Calu3 (cell line): Measurements from ENCODE around the gene SPATA6L. TPM values are rescaled to one million over a fixed set of nuclear protein-coding genes. Genes with fewer than 3 reads are reported as not detected.

Source experiments
- BruUV-seq: library from RNA; stranded (reverse); fragments of 400-500 nt; replicated peaks from 2 replicates; lab custom pipeline; 2021; lab: Mats Ljungman, UMichigan
- CTCF ChIA-PET: fragments of 300-600 bp; sonication (Branson Sonifier 250); formaldehyde crosslinking; loops from one replicate; lab custom pipeline; 2022; ENCODE audit warnings: antibody characterized with exemption; lab: Charles Lee
- DNase-seq: peaks from one replicate; pipeline ENCODE4 v3.0.0; 2022
- H3K27ac Mint-ChIP-seq: one replicate; pipeline ENCODE4 v1.8.0; 2022; ENCODE audit warnings: mixed read lengths; ENCODE audit not compliant: unreplicated experiment
- H3K27me3 Mint-ChIP-seq: one replicate; pipeline ENCODE4 v1.8.0; 2022; ENCODE audit warnings: mixed read lengths; ENCODE audit not compliant: unreplicated experiment
- H3K36me3 Mint-ChIP-seq: one replicate; pipeline ENCODE4 v1.8.0; 2022; ENCODE audit warnings: mild to moderate bottlenecking, moderate library complexity, mixed read lengths; ENCODE audit not compliant: insufficient read depth, unreplicated experiment
- H3K4me1 Mint-ChIP-seq: one replicate; pipeline ENCODE4 v1.8.0; 2022; ENCODE audit warnings: mild to moderate bottlenecking, low read depth, mixed read lengths; ENCODE audit not compliant: unreplicated experiment
- H3K4me3 Mint-ChIP-seq: one replicate; pipeline ENCODE4 v1.8.0; 2022; ENCODE audit warnings: mild to moderate bottlenecking, low read depth, moderate library complexity, mixed read lengths; ENCODE audit not compliant: unreplicated experiment
- H3K9me3 Mint-ChIP-seq: one replicate; pipeline ENCODE4 v1.8.0; 2022; ENCODE audit warnings: low read depth, mixed read lengths; ENCODE audit not compliant: unreplicated experiment
- CTCF ChIP-seq: fragments of 200-600 bp; IDR thresholded peaks from one replicate; pipeline ENCODE4 v1.8.0; 2022; ENCODE audit warnings: antibody characterized with exemption; ENCODE audit not compliant: unreplicated experiment
- intact Hi-C: fragments of 100-400 bp; cut with micrococcal nuclease; formaldehyde crosslinking; loops from one replicate; pipeline ENCODE4 v1.10.0; 2022; ENCODE audit not compliant: unreplicated experiment
- total RNA-seq: library from RNA; stranded (reverse); gene quantifications from 2 replicates; pipeline ENCODE4 v1.2.3, GENCODE V29; 2022

SPATA6L gene
- total RNA-seq, 1 experiment from 2014 or later: 5.7 TPM

DNA sequence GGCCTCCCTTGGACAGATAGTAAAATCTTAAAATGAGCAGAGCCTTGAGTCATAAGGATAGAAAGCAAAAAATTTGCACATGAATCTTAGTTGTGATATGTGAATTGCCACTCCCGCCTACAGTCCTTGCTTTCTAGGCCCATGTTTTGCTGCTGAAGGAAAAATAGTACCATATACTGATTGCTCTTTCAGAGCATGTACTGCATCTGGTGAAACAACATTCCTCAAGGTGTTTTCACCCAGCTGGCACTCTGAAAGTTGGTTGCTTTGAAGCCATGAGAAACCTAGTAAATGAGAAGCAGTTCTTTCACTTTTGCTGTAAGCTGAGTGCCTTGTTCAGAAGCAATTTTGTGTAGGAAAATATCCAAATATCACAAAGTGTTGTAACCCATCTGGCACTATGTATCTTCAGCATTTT lies 23.4 kb upstream of the SPATA6L start:
- Mint-ChIP-seq H3K36me3 (peaks cover 5% of the 10 kb centered on the region), H3K9me3 (no peaks in the 10 kb centered on the region), H3K27ac (no peak overlapping the region), H3K27me3 (no peaks in the 10 kb centered on the region), H3K4me3 (no peak overlapping the region), H3K4me1 (no peaks in the 10 kb centered on the region)
- no peak for DNase-seq
- TF ChIP-seq CTCF: no peak
- CTCF ChIA-PET: no interaction called here
- no TSS peak for BruUV-seq
- intact Hi-C loops: loop anchor here (10.0 kb wide), 1 partner anchor 45 kb away; no protein-coding TSS in a partner anchor

DNA sequence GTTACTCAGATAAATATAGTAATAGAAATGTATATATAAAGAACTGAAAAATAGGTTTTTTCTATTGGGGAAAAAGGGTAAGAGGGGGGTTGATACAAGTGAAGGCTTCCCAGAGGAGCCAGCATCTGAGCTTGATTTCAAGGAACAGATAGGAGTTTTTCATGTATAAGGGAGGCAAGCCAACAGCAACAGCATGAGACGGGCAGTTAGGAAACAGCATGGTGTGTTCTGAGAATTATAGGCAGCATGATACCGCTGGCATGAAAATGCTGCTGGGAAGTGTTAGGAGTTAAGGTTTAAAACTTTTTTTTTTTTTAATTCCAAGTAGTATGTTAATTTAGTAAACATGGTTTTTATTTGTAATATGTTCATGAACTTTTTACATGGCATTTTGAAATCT lies 22.7 kb upstream of the SPATA6L start:
- H3K9me3 Mint-ChIP-seq: no peaks in the 10 kb centered on the region
- no peak overlapping the region for H3K4me3 Mint-ChIP-seq
- intact Hi-C loops: loop anchor here (10.0 kb wide), 1 partner anchor 46 kb away; no protein-coding TSS in a partner anchor
- H3K4me1 Mint-ChIP-seq: no peaks in the 10 kb centered on the region
- BruUV-seq: no TSS peak
- no peaks in the 10 kb centered on the region for H3K27me3 Mint-ChIP-seq
- TF ChIP-seq CTCF: no peak
- no peak overlapping the region for H3K27ac Mint-ChIP-seq
- CTCF ChIA-PET: no interaction called here
- H3K36me3 Mint-ChIP-seq: peaks cover 5% of the 10 kb centered on the region
- DNase-seq: no peak

DNA sequence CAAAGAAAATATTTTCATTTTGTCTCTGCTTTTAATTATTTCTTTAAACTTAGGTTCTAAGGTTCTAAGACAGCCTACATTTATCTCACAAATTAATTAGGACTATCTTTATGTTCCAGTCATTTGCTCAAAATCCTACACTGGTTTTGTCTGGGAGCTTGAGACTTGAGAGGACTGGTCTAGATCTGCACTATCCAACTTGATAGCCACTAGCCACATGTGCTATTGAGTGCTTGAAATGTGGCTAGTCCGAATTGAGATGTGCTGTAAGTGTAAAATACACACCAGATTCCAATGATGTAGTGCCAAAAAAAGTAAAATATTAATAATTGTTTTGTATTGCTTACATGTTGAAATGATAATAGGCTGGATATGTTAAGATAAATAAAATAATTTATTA lies 20.3 kb upstream of the SPATA6L start:
- CTCF ChIA-PET: no interaction called here
- Mint-ChIP-seq H3K27ac (no peak overlapping the region), H3K4me1 (no peaks in the 10 kb centered on the region), H3K36me3 (peaks cover 5% of the 10 kb centered on the region), H3K27me3 (no peaks in the 10 kb centered on the region), H3K4me3 (no peak overlapping the region), H3K9me3 (no peaks in the 10 kb centered on the region)
- intact Hi-C loops: loop anchor here (10.0 kb wide), 1 partner anchor 48 kb away; no protein-coding TSS in a partner anchor
- TF ChIP-seq CTCF: no peak
- no TSS peak for BruUV-seq
- no peak for DNase-seq

GRCh38 chr9:4686112-4686511 lies 19.8 kb upstream of the SPATA6L start:
- no peak for DNase-seq
- Mint-ChIP-seq H3K9me3 (no peaks in the 10 kb centered on the region), H3K4me3 (no peak overlapping the region), H3K27ac (no peak overlapping the region), H3K4me1 (no peaks in the 10 kb centered on the region), H3K27me3 (no peaks in the 10 kb centered on the region), H3K36me3 (peaks cover 5% of the 10 kb centered on the region)
- BruUV-seq: no TSS peak
- intact Hi-C loops: loop anchor here (10.0 kb wide), 1 partner anchor 49 kb away; no protein-coding TSS in a partner anchor
- CTCF ChIA-PET: no interaction called here
- TF ChIP-seq CTCF: no peak
